HK-2 (cell line): ENCODE data around the gene GFPT2.
A peak's percentile ranks its signal among the peaks of the same experiment; 100 is the strongest.

Experiments
- DNase-seq: peaks from one replicate; pipeline ENCODE4 v3.0.0-alpha.2; 2018; ENCODE audit not compliant: unreplicated experiment

GFPT2 gene

GRCh38 chr5:180333661-180334060 is 19.5 kb downstream of the GFPT2 start:
- no peak for DNase-seq

- DNase-seq, result no peak
Measured at GRCh38 chr5:180332861-180333260, 20.3 kb downstream of the GFPT2 start.

GRCh38 chr5:180332051-180332517 is 21.1 kb downstream of the GFPT2 start:
- DNase-seq, result no peak

DNA sequence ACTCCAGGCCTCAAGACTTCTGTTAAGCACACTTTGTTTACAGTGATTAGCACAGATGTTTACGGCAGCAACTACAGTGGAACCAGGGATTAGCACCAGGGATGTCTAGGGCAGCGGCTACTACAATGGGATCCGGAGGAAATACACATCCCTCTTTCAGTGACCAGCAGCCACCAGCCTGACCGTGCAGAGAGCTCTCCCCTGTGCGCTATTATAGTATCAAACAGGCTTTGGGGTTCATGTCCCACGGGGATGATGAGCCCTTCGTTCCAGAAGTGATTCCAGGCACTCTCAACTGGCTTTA is 21.5 kb downstream of the GFPT2 start:
- no peak for DNase-seq

DNA sequence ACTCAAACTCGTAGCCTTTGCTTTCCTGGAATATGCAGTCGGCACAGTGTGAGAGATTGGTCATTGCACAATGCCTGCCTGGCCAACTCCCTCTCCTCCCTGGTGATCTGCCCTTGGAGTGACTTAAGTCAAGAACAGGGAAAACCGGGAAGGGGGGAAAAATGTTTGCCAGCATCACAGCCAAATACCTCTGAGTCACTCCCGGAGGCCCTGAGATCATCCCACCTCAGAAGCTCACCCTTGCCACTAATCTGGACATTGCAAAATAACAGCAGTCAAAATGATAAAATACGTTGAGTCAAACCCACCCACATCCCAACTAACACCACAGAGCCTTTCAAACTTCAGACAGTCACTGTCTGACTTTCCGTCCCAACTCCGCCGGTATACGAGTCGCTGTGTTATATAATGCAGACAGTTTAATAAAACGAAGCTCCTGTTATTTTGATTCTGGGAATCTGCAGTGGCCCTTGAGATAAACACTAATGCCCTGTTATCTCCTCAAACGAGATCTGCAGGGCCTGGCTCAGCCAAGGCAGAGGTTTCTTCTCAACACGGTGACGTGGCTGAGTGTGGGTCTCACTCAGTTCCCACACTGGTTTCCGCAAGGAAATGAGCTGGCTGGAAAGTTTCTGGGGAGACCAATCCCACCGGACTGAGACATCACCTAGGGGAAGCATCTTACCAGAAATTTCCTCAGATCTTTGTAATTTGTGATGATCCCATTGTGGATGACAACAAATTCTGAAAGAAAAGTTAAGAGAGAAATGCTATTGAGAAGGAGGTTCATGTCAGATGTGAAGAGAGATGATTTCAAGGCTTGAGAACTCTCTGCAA is 22.1 kb downstream of the GFPT2 start:
- DNase-seq, result peak; percentile 57

DNA sequence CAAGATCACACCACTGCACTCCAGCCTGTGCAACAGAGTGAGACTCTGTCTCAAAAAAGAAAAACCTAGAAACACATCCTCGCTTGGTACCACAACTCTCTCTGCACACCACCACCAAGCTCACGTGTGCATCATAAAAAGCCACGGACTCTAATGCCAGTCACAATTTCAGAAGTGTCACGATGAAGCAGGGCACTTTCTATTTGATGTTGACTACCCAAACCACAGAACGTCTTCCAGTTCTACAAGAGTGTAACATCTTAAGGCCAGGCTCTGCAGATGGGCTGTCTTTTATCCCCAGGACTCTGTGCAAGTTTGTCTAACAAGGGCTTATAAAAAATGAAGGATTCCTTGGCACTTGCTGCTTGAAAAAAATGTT is 22.9 kb downstream of the GFPT2 start:
- DNase-seq, result no peak

DNA sequence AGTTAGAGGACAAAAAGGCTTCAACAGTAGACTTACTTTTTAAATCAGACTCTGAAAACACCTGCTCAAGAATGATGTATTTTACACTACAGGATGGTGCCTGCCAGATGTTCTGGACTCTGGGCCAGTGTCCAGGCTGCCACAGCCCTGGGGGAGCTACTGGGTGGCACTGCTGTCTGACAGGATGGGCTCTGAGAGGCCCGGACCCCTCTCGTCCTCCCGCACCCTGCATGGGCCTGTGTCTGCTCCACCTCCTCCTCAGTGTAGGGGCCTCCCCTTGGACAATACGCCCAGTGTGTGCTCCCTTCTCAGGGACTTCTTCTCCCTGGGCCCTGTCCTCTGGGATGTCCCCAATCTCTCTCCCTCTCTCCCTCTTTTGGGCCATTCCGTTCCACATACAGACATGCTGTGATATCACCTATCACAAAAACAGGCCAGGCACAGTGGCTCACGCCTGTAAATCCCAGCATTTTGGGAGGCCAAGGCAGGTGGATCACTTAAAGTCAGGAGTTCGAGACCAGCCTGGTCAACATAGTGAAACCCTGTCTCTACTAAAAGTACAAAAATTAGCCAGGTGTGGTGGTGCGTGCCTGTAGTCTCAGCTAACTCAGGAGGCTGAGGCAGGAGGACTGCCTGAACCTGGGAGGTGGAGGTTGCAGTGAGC is 23.4 kb downstream of the GFPT2 start:
- no peak for DNase-seq

GRCh38 chr5:180329138-180329435 is 24.0 kb downstream of the GFPT2 start:
- no peak for DNase-seq

- peak; percentile 69 for DNase-seq
Measured at GRCh38 chr5:180328296-180329137, 24.6 kb downstream of the GFPT2 start.

GRCh38 chr5:180326989-180327565 is 26.1 kb downstream of the GFPT2 start:
- DNase-seq, result no peak

- DNase-seq, result no peak
Measured at GRCh38 chr5:180324601-180324950, 28.6 kb downstream of the GFPT2 start.

GRCh38 chr5:180323941-180324600 is 29.1 kb downstream of the GFPT2 start:
- DNase-seq, result no peak

GRCh38 chr5:180323160-180323559 is 30.0 kb downstream of the GFPT2 start:
- no peak for DNase-seq

- no peak for DNase-seq
Measured at GRCh38 chr5:180318456-180319089, 34.6 kb downstream of the GFPT2 start.

GRCh38 chr5:180316586-180316985 is 36.5 kb downstream of the GFPT2 start:
- DNase-seq, result no peak

GRCh38 chr5:180315762-180316212 is 37.3 kb downstream of the GFPT2 start:
- DNase-seq, result peak; percentile 42

- no peak for DNase-seq
Measured at GRCh38 chr5:180313677-180314505, 39.2 kb downstream of the GFPT2 start.

- DNase-seq, result no peak
Measured at GRCh38 chr5:180311216-180311615, 41.9 kb downstream of the GFPT2 start.

DNA sequence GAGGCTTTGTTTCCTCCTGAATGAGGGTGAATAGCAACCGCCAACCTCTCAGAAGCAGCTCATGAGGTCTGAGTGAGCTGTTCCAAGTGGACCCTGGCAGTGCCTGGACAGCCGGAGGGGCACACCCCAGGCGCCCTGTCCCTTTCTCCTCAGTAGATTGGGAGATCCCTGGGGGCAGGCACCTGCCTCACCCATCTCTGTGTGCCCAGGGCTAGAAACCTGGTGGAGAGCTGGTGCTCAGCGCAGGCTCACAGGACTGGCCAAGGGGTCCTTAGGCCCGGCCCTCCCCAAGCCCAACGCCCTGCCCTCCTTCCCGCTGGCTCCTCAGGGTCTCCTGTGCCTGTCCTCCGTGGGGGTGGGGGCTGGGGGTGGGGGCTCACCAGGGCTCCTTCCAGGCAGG is 46.3 kb downstream of the GFPT2 start:
- no peak for DNase-seq

DNA sequence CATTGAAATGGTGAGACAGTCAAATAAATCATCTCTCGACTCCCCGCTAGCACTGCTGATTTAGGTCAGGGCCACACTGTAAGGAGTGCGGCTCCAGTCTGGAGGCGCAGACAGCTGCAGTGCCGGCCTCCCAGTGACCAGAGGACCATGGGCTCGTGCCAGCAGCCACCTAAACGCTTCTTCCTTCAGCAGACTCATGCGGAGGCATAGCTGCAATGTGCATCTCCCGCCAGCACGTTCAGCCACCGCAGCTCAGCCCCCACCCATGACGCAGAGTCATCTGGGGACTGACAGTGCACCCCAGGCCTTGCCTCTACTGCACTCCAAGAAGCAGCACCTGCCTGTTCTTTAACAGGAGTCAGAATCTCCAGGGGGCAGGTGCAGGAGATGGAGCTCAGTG is 47.7 kb downstream of the GFPT2 start:
- DNase-seq, result no peak
